Brain microvascular endothelial cell (primary cell): ENCODE data around the gene WIPF1.

ENCODE experiments used
- DNase-seq: peaks from one replicate; pipeline ENCODE4 v3.0.0-alpha.2; 2020
- H3K27ac ChIP-seq: fragments of 250-450 bp; sonication (Bioruptor Pico); 2 replicates; pipeline ENCODE4 v1.5.1; 2020; ENCODE audit warnings: mild to moderate bottlenecking, moderate library complexity
- H3K27me3 ChIP-seq: fragments of 250-450 bp; sonication (Bioruptor Pico); replicated peaks from 2 replicates; pipeline ENCODE4 v1.5.1; 2020; ENCODE audit warnings: mild to moderate bottlenecking
- H3K36me3 ChIP-seq: fragments of 250-450 bp; sonication (Bioruptor Pico); replicated peaks from 2 replicates; pipeline ENCODE4 v1.5.1; 2020; ENCODE audit warnings: mild to moderate bottlenecking
- H3K4me3 ChIP-seq: 2 replicates; pipeline ENCODE4 v1.5.1; 2011; ENCODE audit warnings: low read depth, mild to moderate bottlenecking, control low read depth, low read length, moderate library complexity
- in situ Hi-C: cut with HindIII; loops from 2 replicates; pipeline ENCODE4 v1.10.0; 2017; ENCODE audit warnings: low sequenced_read_pairs, low pct_ligation_motif_present
- TF ChIP-seq, protein P1 (sequence below): IDR thresholded peaks from 2 replicates; pipeline ENCODE4 v1.5.1; 2011; ENCODE audit warnings: low read depth, mild to moderate bottlenecking, moderate library complexity, low read length, control low read depth, inconsistent platforms; ENCODE audit errors: missing control alignments

WIPF1 gene

DNA sequence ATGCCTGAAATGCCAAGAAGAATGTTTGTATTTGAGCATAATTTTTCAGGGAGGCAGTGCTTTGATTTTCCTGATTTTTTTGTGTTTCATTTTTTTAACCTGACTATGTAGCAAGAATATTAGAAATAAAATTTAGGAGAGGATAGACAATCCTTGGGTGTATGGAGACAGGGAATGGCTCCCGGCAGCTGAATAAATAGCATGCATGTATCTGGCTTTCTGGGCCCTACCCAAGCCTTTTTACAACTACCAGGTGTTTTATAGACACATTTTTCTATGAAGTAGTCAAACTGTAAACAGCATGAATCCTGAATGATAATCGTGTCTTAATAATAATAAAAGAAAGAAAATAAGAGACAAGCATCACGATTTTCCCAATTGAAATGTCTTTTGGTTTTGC lies 52.4 kb downstream of the WIPF1 start:
- TF ChIP-seq, protein P1, sequence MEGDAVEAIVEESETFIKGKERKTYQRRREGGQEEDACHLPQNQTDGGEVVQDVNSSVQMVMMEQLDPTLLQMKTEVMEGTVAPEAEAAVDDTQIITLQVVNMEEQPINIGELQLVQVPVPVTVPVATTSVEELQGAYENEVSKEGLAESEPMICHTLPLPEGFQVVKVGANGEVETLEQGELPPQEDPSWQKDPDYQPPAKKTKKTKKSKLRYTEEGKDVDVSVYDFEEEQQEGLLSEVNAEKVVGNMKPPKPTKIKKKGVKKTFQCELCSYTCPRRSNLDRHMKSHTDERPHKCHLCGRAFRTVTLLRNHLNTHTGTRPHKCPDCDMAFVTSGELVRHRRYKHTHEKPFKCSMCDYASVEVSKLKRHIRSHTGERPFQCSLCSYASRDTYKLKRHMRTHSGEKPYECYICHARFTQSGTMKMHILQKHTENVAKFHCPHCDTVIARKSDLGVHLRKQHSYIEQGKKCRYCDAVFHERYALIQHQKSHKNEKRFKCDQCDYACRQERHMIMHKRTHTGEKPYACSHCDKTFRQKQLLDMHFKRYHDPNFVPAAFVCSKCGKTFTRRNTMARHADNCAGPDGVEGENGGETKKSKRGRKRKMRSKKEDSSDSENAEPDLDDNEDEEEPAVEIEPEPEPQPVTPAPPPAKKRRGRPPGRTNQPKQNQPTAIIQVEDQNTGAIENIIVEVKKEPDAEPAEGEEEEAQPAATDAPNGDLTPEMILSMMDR: no peak
- H3K27me3 ChIP-seq: no peaks in the 10 kb centered on the region
- in situ Hi-C loops: no loop called here

GRCh38 chr2:174544802-174545201 lies 52.8 kb downstream of the WIPF1 start:
- H3K27me3 ChIP-seq: no peaks in the 10 kb centered on the region
- no peak overlapping the region for H3K27ac ChIP-seq
- DNase-seq: no peak
- TF ChIP-seq, protein P1: no peak
- H3K4me3 ChIP-seq: no peak overlapping the region
- in situ Hi-C loops: no loop called here
- H3K36me3 ChIP-seq: no peaks in the 10 kb centered on the region

More for the DNA sequence above, 52.4 kb downstream of the WIPF1 start:
- Histone ChIP-seq H3K36me3 (no peaks in the 10 kb centered on the region), H3K27ac (no peak overlapping the region), H3K4me3 (no peak overlapping the region)
- DNase-seq: no peak

DNA sequence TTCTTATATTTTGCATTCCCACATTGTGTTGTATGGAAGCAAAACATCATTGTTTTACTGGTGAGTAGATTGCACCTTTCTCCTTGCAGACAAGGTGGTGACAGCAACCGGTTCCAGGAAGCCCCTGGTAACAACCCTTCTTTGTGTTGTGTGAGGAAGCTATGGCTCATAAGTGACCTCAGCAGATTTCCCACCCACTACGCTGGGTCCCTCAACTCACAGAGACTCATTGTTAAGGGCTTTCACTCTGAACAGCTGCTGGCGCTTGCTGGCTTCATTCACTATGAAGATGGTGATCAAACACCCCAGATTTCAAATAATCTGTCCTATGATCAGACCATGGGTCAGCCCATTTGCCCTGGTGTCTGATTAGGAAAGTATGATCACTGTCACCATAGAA lies 53.4 kb downstream of the WIPF1 start:
- Histone ChIP-seq H3K36me3 (no peaks in the 10 kb centered on the region), H3K27me3 (no peaks in the 10 kb centered on the region), H3K4me3 (no peak overlapping the region), H3K27ac (no peak overlapping the region)
- DNase-seq: no peak
- in situ Hi-C loops: no loop called here
- TF ChIP-seq, protein P1: no peak

- TF ChIP-seq, protein P1: no peak
- no peak overlapping the region for H3K4me3 ChIP-seq
- H3K27ac ChIP-seq: no peak overlapping the region
- H3K36me3 ChIP-seq: no peaks in the 10 kb centered on the region
- H3K27me3 ChIP-seq: no peaks in the 10 kb centered on the region
- DNase-seq: no peak
- in situ Hi-C loops: no loop called here
Observed at GRCh38 chr2:174540893-174541292, 56.7 kb downstream of the WIPF1 start.

GRCh38 chr2:174535757-174536703 lies 61.6 kb downstream of the WIPF1 start:
- in situ Hi-C loops: no loop called here
- Histone ChIP-seq H3K4me3 (no peak overlapping the region), H3K36me3 (no peaks in the 10 kb centered on the region), H3K27ac (no peak overlapping the region), H3K27me3 (no peaks in the 10 kb centered on the region)
- DNase-seq: no peak
- TF ChIP-seq, protein P1: no peak
